ENCODE measurements around the gene SPATA12.

The SPATA12 gene

DNA sequence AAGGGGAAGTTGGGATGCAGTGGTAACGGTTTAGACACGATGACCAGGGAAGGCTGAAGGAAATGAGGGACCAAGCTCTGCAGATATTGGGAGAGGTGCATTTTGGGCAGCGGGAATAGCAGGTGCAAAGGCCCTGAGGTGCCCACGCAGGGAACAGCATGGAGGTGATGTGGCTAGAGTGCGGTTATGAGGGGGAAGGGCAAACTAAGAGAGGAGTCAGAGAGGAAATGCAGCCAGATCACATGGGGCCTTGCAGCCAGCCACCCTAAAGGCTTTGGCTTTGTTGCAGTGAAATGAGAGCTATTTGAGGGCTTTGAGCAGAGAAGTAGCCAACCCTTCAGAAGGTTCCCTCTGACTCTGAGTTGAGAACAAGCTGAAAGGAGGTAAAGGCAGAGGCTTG is 2.6 kb downstream of the SPATA12 start:
- Histone ChIP-seq H3K9me3 (ENCODE audit: severe bottlenecking) (no peaks in the 10 kb centered on the region), H3K27me3 (ENCODE audit: insufficient read depth, low read depth, severe bottlenecking) (no peaks in the 10 kb centered on the region), H3K4me3 (ENCODE audit: low read depth, low read length) (no peak overlapping the region), H3K36me3 (no peaks in the 10 kb centered on the region), H3K27ac (no peak overlapping the region)
- DNase-seq: no peak
- TF ChIP-seq, protein P1, sequence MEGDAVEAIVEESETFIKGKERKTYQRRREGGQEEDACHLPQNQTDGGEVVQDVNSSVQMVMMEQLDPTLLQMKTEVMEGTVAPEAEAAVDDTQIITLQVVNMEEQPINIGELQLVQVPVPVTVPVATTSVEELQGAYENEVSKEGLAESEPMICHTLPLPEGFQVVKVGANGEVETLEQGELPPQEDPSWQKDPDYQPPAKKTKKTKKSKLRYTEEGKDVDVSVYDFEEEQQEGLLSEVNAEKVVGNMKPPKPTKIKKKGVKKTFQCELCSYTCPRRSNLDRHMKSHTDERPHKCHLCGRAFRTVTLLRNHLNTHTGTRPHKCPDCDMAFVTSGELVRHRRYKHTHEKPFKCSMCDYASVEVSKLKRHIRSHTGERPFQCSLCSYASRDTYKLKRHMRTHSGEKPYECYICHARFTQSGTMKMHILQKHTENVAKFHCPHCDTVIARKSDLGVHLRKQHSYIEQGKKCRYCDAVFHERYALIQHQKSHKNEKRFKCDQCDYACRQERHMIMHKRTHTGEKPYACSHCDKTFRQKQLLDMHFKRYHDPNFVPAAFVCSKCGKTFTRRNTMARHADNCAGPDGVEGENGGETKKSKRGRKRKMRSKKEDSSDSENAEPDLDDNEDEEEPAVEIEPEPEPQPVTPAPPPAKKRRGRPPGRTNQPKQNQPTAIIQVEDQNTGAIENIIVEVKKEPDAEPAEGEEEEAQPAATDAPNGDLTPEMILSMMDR (IDR thresholded peaks at IDR 0.05; ENCODE audit: low read depth, low read length): no peak

DNA sequence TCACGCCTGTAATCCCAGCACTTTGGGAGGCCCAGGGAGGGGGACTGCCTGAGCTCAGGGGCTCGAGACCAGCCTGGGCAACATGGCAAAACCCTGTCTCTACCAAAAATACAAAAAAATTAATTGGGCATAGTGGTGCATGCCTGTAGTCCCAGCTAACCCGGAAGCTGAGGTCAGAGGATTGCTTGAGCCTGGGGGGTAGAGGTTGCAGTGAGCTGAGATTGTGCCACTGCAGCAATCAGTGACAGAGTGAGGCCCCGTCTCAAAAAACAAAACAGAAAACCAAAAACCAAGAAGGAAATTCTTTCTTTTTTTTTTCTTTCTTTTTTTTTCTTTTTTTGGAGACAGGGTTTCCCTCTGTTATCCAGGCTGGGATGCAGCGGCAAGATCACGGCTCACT is 3.5 kb downstream of the SPATA12 start:
- Histone ChIP-seq H3K27me3 (ENCODE audit: insufficient read depth, low read depth, severe bottlenecking) (no peaks in the 10 kb centered on the region), H3K9me3 (ENCODE audit: severe bottlenecking) (no peaks in the 10 kb centered on the region), H3K36me3 (no peaks in the 10 kb centered on the region), H3K4me3 (ENCODE audit: low read depth, low read length) (no peak overlapping the region), H3K27ac (no peak overlapping the region)
- TF ChIP-seq, protein P1 (IDR thresholded peaks at IDR 0.05; ENCODE audit: low read depth, low read length): no peak
- no peak for DNase-seq

DNA sequence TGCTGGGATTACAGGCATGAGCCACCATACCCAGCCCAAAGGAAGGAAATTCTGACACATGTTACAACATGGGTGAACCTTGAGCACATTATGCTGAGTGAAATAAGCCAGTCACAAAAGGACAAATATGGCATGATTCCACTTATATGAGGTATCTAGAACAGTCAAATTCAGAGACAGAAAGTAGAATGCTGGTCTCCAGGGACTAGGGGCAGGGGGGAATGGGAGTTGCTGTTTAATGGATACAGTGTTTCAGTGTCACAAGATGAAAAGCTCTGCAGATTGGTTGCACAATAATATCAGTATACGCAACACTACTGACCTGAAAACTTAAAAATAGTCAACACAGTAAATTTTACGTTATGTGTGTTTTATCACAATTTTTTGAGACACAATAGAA is 4.1 kb downstream of the SPATA12 start:
- no peak for DNase-seq
- no peak overlapping the region for H3K4me3 ChIP-seq (ENCODE audit: low read depth, low read length)
- no peaks in the 10 kb centered on the region for H3K27me3 ChIP-seq (ENCODE audit: insufficient read depth, low read depth, severe bottlenecking)
- H3K27ac ChIP-seq: no peak overlapping the region
- no peaks in the 10 kb centered on the region for H3K36me3 ChIP-seq
- no peaks in the 10 kb centered on the region for H3K9me3 ChIP-seq (ENCODE audit: severe bottlenecking)
- TF ChIP-seq, protein P1 (IDR thresholded peaks at IDR 0.05; ENCODE audit: low read depth, low read length): no peak

DNA sequence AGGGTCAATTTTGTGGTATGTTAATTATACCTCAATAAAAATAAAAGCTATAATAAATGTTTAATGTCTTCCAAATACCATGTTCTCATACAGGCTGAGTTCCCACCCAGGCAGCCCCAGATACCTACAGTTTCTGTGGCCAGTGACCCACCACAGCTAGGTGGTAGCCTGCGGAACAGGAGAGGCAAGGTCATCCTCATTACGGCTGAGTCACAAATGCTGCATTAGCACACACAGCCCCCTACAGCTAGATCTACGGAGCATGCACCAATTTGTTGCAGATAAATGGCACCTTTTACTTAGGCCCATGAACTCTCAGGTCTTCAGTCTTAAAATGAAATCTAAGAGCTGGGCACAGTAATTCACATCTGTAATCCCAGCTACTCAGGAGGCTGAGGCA is 5.1 kb downstream of the SPATA12 start:
- H3K4me3 ChIP-seq (ENCODE audit: low read depth, low read length): no peak overlapping the region
- no peak overlapping the region for H3K27ac ChIP-seq
- TF ChIP-seq, protein P1 (IDR thresholded peaks at IDR 0.05; ENCODE audit: low read depth, low read length): no peak
- DNase-seq: no peak
- no peaks in the 10 kb centered on the region for H3K9me3 ChIP-seq (ENCODE audit: severe bottlenecking)
- no peaks in the 10 kb centered on the region for H3K36me3 ChIP-seq
- H3K27me3 ChIP-seq (ENCODE audit: insufficient read depth, low read depth, severe bottlenecking): no peaks in the 10 kb centered on the region

DNA sequence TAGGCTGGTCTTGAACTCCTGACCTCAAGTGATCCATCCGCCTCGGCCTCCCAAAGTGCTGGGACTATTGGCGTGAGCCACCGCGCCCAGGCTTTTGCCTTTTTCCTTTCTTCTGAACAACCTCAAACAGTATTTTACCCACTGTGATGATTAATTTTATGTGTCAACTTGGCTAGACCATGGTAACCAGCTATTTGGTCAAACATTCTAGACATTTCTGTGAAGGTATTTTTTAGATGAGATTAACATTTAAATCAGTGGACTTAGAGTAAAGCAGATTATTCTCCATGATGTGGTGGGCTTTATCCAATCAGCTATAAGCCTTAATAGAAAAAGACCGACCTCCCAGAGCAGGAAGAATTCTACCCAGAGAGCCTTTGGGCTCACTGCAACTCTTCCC is 6.0 kb downstream of the SPATA12 start:
- H3K36me3 ChIP-seq: no peaks in the 10 kb centered on the region
- H3K4me3 ChIP-seq (ENCODE audit: low read depth, low read length): no peak overlapping the region
- no peak overlapping the region for H3K27ac ChIP-seq
- peaks cover 2% of the 10 kb centered on the region for H3K9me3 ChIP-seq (ENCODE audit: severe bottlenecking)
- no peak for DNase-seq
- TF ChIP-seq, protein P1 (IDR thresholded peaks at IDR 0.05; ENCODE audit: low read depth, low read length): no peak
- H3K27me3 ChIP-seq (ENCODE audit: insufficient read depth, low read depth, severe bottlenecking): no peaks in the 10 kb centered on the region

DNA sequence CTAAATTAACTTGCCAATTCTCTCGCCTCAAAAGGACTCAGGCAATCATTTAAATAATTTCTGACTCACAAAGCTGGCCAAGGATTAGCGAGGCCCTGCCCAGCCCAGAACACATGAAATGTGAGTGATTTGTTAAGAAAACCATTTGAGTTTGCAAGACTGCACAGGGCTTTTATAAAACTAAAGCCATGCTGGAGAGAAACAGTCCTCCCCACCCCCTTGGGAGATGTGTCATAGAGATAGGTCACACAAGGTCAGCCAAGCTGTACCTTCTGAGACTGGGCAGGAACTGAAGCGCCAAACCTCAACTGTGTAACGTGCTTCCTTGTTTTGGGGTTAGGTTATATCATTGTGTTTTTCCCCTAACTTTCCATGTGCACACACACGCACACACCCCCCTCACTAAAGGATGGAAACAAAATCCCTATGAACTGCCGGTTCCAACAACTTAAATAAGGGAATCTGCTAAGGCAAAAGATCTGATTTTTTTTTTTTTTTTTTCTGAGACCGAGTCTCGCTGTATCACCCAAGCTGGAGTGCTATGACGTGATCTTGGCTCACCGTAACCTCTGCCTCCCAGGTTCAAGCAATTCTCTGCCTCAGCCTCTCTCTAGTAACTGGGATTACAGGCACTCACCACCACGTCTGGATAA is 8.1 kb downstream of the SPATA12 start:
- TF ChIP-seq, protein P1 (IDR thresholded peaks at IDR 0.05; ENCODE audit: low read depth, low read length): no peak
- DNase-seq: no peak
- H3K36me3 ChIP-seq: no peaks in the 10 kb centered on the region
- no peak overlapping the region for H3K4me3 ChIP-seq (ENCODE audit: low read depth, low read length)
- peaks cover 2% of the 10 kb centered on the region for H3K9me3 ChIP-seq (ENCODE audit: severe bottlenecking)
- no peak overlapping the region for H3K27ac ChIP-seq
- no peaks in the 10 kb centered on the region for H3K27me3 ChIP-seq (ENCODE audit: insufficient read depth, low read depth, severe bottlenecking)

Measured in WERI-Rb-1 (cell line).